GM21528 (cell line): ENCODE measurements around the gene UQCRC1.
"Not testable (repeated sequence)": the region's sequence is repeated elsewhere in the genome, so short reads cannot be mapped to it uniquely, and the experiment has no call there.

Source experiments
- ATAC-seq: cut with Tn5 transposase; IDR thresholded peaks from one replicate; pipeline ENCODE4 v1.9.1; 2021; ENCODE audit warnings: mild to moderate bottlenecking, moderate library complexity; ENCODE audit not compliant: unreplicated experiment, low FRiP score

Gene UQCRC1

DNA sequence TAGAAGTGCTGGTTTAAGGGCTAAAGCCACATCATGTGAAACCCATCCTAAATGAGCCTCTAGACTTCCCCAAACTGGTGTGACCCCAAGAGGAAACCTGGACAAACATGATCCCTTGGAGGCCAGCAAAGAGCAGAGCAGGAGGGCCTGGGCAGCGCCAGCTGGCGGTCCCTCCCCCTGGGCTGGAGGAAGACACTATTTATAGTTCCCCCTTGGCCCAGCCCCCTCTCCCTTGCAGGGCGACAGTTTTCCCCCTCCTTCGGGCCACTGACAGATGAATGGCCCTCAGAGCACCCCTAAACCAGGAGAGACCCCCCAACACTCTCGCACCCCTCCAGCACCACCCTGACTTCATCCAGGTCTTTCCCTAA lies 48.8 kb downstream of the UQCRC1 start:
- ATAC-seq = no peak

DNA sequence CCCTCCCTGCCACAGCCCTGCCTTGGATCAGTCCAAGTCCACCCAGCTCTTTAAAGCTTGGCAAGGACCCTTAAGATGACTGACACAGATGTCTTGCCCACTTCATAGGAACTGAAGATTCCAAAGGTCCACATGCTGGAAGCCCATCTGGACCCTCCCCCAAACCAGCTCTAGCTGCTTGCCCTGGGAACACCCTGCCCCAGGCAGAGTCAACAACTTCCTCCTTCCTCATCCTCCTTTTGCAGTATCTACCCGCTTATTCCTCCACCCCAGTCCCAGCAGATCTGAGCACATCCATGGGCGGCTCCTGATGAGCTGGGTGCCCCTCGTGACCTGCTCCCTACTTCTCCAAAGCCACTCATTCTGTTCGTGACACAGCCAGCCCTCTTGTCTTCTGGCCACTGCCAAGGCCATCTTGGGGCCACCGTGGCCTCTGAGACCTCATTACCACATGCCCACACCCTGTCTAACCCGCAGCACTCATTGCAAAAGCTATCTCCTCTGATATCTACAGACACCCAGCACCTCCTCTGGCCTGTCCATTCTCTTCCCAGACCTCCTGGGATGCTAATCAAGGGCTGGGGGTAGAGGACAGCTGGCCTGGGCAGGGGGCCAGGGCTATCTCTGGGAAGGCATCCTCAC lies 50.8 kb downstream of the UQCRC1 start:
- no peak for ATAC-seq

DNA sequence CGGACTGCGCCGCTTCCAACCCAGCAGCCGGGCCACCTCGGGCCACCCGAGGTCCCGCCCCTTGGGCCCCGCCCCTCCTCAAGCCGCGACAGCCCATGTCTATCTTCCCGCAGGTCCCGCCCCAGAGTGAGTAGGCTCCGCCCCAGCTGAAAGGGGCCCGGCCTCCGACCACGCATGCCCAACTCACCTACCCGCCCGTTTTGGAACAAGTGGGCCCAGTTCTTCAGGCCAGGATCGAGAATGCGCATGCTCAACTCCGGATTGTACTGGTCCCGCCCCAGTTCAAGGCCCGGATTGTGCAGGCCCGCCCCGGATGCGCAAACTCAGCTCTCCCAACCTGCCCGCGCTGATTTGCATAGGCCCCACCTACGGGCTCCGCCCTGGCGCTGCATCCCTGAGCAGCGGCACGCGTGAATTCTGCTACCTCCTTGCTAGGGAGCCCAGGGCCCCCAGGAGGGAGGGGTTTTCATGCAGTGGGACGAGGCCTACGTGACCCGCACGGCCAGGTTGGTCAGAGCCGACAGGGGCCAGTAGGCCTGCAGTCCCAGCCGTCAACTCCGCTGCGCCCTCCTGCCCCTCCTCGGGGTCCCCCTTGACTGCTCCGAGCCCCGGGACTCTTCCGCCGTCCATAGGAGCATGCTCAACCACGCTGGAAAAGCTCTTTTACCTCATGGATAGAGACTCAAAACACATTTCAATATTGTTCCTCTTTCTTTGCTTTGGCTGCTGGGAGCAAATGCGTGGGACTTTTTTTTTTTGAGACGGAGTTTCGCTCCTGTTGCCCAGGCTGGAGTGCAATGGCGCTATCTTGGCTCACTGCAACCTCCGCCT lies 52.4 kb downstream of the UQCRC1 start, which contains the start of gene PFKFB4:
Gene PFKFB4, minus strand, starts transcription at position 8 of the 831 bp plus-strand sequence. CDS start 26 bp downstream, outside the sequence.
- ATAC-seq = peak; percentile 82

DNA sequence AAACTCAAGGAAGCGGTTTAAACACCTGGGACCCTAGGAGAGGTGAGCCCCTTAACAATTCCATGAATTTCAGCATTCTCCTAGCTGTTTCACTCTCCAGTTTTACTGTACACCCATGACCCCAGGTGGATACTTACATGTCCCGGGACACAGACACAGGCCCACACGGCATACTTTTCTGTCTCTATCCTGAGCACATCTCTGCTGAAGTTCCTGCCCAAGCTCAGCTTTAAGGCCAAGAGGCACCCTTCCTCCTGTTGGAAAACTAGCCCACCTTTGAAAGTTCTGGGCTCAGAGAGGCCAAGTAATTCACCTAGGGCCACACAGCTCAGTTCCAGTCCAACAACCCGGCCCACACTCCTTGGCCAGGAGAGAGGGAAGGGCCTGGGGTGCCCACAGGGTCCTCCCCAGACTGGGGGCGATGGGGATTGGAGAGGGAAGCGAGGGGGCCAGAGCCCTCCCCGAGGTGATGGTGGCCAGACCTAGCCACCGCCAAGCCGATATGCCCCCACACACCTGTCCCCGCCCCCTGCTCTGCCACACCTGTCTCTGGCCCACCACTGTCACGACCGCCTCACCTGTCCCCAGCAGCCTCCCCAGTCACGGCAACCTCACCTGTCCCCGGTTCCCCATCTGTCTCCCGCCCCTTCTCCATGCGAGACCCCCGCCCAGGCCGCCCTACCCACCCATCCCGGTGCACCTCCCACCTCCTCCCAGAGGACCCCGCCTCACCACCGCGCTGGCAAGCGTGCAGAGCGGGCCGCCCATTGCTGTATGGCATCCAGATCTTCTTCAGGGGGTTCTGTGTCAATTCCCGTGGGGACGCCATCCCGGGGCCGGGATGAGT lies 53.3 kb downstream of the UQCRC1 start:
- ATAC-seq = no peak

DNA sequence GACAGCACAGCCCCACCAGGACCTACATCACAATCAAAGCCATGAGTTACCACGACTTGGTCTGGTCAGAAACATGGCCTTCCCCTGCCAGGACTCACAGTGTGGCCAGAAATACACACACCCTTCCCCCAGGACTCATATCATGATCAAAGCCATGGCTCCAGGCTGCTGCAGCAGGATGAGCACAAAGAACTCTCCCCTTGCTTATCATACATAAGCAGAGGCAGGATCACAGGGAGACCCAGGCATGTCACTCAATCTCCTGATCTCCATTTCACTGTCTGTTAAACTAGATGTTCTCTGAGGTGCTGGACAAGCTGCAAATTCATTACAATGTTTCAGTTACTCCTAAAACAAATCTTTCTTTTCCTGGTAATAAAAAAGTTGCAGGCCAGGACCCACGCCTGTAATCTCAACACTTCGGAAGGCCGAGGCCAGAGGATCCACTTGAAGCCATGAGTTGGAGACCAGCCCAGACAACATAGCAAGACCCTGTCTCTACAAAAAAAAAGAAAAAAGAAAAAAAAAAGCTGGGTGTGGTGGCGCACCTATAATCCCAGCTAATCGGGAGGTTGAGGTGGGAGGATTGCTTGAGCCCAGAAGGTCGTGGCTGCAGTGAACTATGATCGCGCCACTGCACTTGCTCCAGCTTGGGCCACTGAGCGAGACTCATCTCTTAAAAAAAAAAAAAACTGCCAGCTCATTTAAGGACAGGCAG lies 54.1 kb downstream of the UQCRC1 start:
- no peak for ATAC-seq

DNA sequence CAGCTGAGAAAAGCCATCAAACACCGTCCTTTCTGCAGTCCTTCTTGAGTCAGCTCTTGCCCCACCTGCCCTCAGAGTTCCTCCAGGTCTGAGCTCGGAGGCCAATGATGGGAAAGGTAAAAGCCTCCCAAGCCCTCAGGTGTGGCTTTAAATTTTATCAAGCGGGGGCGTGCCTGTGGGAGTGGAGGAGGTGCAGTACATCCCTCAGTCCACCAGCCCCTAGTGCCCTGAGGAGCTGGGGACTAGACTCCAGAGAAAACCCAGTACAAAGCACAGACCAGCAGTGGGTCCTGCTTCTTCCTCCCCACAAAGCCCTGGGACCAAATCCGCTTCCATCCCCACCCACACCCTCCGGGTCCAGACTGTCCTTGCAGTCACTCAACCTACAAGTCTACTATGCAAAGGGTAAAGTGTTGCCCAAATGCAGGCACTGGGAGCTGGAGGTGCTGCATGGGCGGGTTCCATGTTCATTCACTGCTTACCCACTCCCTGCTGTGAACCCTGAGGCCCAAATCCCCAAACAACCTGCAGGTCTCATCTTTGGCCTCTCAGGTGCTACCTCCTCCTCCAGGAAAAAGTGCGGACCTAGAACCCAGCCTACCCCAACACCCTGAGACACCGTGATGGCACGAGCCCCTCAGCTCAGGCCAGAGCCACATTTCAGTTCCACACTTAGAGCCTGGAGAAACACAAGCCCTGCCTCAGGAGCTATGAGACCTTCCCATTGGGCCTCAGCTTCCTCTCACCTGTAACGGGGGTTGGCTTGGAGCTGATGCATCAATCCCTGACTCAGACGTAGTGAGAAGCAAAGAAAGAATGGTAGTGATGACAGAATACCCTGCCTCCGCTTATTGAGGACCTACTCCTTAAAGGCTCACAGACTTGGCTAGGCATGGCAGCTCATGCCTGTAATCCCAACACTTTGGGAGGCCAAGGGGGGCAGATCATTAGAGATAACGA lies 55.3 kb downstream of the UQCRC1 start:
- no peak for ATAC-seq

DNA sequence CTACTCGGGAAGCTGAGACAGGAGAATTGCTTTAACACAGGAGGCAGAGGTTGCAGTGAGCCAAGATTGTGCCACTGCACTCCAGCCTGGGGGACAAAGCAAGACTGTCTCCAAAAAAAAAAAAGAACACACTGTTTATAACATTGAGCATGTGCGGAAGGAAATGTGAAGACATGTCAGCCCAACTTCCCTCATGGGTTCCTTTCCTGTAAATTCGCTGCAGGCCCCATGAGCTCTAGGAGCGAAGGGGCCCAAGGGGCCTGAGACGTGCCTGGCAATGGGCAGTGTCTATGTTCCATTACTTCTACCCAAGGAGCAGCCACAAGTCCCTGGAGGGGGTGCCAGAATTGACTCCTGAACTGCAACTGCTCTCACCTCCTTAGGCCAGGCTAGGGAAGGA lies 56.1 kb downstream of the UQCRC1 start:
- ATAC-seq = no peak

DNA sequence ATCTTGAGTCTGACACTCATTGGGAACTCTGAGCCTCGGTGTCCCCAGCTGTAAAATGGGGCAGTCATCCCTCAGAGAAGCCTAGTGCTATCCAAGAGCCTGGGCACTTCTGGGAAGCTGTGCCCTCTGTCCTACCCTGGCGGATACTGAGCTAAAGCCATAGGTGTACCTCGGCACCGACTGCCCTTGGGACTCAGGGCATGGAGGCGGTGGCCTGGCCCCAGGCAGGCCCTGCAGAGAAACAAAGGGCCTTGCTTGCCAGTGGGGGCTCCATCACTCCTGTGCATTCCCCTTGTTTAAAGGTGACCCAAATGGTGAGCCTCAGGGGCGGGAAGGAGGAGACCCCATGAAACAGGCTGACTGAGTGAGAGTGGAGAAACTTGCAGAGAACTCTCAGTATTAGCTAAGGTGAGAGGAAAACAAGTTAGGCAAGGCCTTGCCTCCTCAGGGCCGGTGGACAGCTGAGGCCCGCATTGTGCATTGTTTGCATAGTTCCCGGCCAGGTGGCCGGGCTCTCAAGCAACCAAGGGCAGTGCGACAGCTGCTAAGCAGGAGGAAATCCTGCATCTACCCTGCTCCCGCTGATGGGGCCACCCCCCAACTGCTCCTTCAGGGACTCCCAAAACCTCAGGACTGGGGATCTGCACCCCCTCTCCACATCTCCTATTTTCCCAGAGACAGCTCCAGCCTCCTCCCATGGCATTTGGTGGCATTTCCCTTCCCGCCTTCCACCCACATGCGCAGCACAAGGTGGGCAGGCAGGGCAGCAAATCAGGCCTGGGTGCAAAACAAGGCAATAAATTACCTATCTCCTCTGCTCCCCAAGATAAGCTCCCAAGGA lies 57.1 kb downstream of the UQCRC1 start:
- ATAC-seq = no peak

DNA sequence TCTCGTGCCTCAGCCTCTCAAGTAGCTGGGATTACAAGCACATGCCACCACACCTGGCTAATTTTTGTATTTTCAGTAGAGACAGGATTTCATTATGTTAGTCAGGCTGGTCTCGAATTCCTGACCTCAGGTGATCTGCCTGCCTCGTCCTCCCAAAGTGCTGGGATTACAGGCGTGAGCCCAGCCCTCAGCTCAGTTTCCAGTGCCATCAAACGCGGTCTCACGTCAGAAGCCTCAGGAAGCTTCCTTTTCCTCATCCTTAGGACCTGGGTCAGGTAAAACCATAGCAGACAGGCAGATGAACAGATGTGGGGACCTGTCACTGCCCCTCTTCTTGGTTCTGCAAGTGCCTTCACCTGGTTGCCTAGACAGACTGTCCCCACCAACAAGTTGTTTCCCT lies 57.8 kb downstream of the UQCRC1 start:
- not testable (repeated sequence) for ATAC-seq
